ENCODE data around the gene ENO2.
"Not testable (repeated sequence)": the region's sequence is repeated elsewhere in the genome, so short reads cannot be mapped to it uniquely, and the experiment has no call there.

ENO2 gene

DNA sequence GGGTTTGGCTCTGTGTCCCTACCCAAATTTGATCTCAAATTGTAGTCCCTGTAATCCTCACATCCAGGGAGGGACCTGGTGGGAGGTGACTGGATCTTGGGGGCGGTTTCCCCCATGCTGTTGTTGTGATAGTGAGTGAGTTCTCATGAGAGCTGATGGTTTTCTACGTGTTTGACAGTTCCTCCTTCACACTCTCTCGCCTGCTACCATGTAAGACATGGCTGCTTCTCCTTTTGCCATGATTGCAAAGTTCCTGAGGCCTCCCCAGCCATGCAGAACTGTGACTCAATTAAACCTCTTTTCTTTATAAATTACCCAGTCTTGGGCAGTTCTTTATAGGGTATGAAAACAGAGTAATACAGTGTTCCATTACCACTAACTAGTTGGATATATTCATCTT is 20.1 kb upstream of the ENO2 start:
- H3K27me3 Mint-ChIP-seq: no peaks in the 10 kb centered on the region
- H3K27ac Mint-ChIP-seq: no peak overlapping the region
- peaks cover 20% of the 10 kb centered on the region for H3K4me1 Mint-ChIP-seq (ENCODE audit: low read depth)
- H3K4me3 Mint-ChIP-seq: no peak overlapping the region
- H3K36me3 Mint-ChIP-seq (ENCODE audit: low read depth): peaks cover 6% of the 10 kb centered on the region
- no peak for DNase-seq
- no peaks in the 10 kb centered on the region for H3K9me3 Mint-ChIP-seq

GRCh38 chr12:6896846-6897435 is 17.4 kb upstream of the ENO2 start:
- Mint-ChIP-seq H3K36me3 (ENCODE audit: low read depth) (no peaks in the 10 kb centered on the region), H3K4me3 (no peak overlapping the region), H3K27ac (no peak overlapping the region), H3K4me1 (ENCODE audit: low read depth) (peaks cover 19% of the 10 kb centered on the region), H3K27me3 (no peaks in the 10 kb centered on the region), H3K9me3 (no peaks in the 10 kb centered on the region)
- DNase-seq: no peak

DNA sequence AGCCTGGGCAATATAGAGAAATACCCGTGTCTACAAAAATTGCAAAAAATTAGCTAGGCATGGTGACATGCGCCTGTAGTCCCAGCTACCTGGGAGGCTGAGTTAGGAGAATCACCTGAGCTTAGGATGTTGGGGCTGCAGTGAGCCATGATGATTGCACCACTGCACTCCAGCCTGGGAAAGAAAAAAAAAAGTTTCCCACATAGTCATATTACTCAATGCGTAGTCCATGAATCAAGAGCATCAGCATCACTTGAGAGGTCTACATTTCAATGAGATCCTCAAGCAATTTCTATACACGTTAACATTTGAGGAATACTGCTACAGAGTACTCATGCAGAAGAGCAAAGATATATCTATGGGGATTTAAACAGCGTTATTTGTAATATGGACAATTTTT is 15.0 kb upstream of the ENO2 start:
- Mint-ChIP-seq H3K4me1 (ENCODE audit: low read depth) (peaks cover 14% of the 10 kb centered on the region), H3K27ac (no peak overlapping the region), H3K36me3 (ENCODE audit: low read depth) (no peaks in the 10 kb centered on the region), H3K9me3 (no peaks in the 10 kb centered on the region), H3K4me3 (no peak overlapping the region), H3K27me3 (no peaks in the 10 kb centered on the region)
- no peak for DNase-seq

GRCh38 chr12:6899837-6900519 is 14.4 kb upstream of the ENO2 start:
- Mint-ChIP-seq H3K4me3 (no peak overlapping the region), H3K27me3 (no peaks in the 10 kb centered on the region), H3K36me3 (ENCODE audit: low read depth) (no peaks in the 10 kb centered on the region), H3K27ac (no peak overlapping the region), H3K4me1 (ENCODE audit: low read depth) (peaks cover 14% of the 10 kb centered on the region), H3K9me3 (no peaks in the 10 kb centered on the region)
- DNase-seq: no peak

DNA sequence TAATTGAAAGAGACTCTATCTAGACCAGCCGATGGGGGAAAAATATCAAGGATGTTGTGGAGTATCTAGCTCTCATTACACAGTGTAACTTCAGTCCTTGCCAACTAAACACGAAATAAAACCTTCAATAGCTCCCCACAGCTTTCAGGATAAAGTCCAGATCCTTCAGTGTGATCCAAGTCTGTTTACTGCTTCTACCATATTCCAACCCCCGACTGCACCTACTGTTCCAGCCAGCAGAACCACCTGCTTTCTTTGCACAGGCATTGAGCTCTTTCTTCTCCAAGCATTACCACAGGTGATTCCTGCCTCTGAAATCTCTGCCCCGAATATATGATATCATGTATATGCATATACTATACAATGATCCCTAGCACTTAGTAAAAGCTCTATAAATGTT is 11.9 kb upstream of the ENO2 start:
- Mint-ChIP-seq H3K27ac (no peak overlapping the region), H3K36me3 (ENCODE audit: low read depth) (no peaks in the 10 kb centered on the region), H3K4me1 (ENCODE audit: low read depth) (peaks cover 14% of the 10 kb centered on the region), H3K4me3 (no peak overlapping the region), H3K9me3 (no peaks in the 10 kb centered on the region), H3K27me3 (no peaks in the 10 kb centered on the region)
- no peak for DNase-seq

- H3K4me1 Mint-ChIP-seq (ENCODE audit: low read depth): peaks cover 14% of the 10 kb centered on the region
- H3K9me3 Mint-ChIP-seq: no peaks in the 10 kb centered on the region
- H3K36me3 Mint-ChIP-seq (ENCODE audit: low read depth): no peaks in the 10 kb centered on the region
- peak overlapping the region; percentile 55 for H3K27ac Mint-ChIP-seq
- H3K4me3 Mint-ChIP-seq: no peak overlapping the region
- no peaks in the 10 kb centered on the region for H3K27me3 Mint-ChIP-seq
- DNase-seq: no peak
Observed at GRCh38 chr12:6903722-6904121, 10.7 kb upstream of the ENO2 start.

GRCh38 chr12:6904280-6905276 is 9.8 kb upstream of the ENO2 start, which contains the start of gene LRRC23:
LRRC23 (plus strand) TSS chr12:6904822; CDS start chr12:6905634, 812 bp downstream.
- H3K4me1 Mint-ChIP-seq (ENCODE audit: low read depth): peaks cover 11% of the 10 kb centered on the region
- no peaks in the 10 kb centered on the region for H3K9me3 Mint-ChIP-seq
- DNase-seq: peak; percentile 97
- H3K27me3 Mint-ChIP-seq: no peaks in the 10 kb centered on the region
- no peaks in the 10 kb centered on the region for H3K36me3 Mint-ChIP-seq (ENCODE audit: low read depth)
- H3K27ac Mint-ChIP-seq: peak within 1 kb of the TSS; percentile 55
- no peak within 1 kb of the TSS for H3K4me3 Mint-ChIP-seq

- Mint-ChIP-seq H3K36me3 (ENCODE audit: low read depth) (no peaks in the 10 kb centered on the region), H3K27ac (no peak overlapping the region), H3K9me3 (no peaks in the 10 kb centered on the region), H3K27me3 (no peaks in the 10 kb centered on the region), H3K4me3 (no peak overlapping the region), H3K4me1 (ENCODE audit: low read depth) (peaks cover 3% of the 10 kb centered on the region)
- no peak for DNase-seq
Observed at GRCh38 chr12:6905414-6906040, 8.9 kb upstream of the ENO2 start.

DNA sequence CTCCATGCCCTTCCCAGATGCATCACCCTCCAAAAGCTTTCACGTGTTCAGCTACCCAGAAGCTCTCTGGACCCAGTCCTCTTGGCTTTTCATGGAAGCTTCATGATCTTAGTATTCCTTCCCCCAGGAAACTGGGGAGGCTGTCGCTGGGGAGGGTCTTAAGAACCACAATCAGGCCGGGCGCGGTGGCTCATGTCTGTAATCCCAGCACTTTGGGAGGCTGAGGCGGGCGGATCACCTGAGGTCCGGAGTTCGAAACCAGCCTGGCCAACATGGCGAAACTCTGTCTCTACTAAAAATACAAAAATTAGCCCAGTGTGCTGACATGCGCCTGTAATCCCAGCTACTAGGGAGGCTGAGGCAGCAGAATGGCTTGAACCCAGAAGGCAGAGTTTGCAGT is 6.2 kb upstream of the ENO2 start:
- not testable (repeated sequence) for DNase-seq; H3K27me3 Mint-ChIP-seq; H3K36me3 Mint-ChIP-seq (ENCODE audit: low read depth); H3K9me3 Mint-ChIP-seq; H3K4me3 Mint-ChIP-seq; H3K4me1 Mint-ChIP-seq (ENCODE audit: low read depth); H3K27ac Mint-ChIP-seq

DNA sequence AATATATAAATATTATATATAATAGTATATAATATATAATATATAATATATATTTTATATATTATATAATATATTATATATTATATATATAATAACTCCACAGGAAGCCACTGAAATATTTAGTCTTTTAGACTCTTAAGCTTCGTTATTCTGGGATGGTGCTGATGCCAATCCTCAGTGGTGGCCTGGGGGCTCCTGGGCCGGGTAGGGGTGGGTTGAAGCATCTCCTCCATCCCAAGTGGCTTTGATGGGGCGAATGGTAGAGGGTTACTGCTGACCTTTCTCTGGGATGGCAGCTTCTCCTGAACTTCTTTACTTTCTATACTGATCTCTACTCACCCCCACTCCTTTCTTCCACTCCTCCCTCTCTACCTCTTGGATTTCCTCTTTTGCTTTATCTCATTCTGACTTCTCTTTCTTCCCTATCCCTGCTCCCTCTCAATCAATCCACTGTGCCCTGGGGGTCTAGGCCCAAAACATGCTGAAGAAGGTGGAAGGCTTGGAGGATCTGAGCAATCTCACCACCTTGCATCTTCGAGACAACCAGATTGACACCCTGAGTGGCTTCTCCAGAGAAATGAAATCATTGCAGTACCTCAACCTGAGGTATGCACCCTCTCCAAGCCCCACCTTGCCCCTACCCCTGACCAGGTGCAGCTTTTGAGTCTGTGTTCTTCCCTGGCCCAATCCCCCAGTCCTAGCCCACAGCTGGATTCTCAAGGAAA is 4.8 kb upstream of the ENO2 start:
- DNase-seq: no peak
- Mint-ChIP-seq H3K4me1 (ENCODE audit: low read depth) (peaks cover 13% of the 10 kb centered on the region), H3K27me3 (no peaks in the 10 kb centered on the region), H3K4me3 (no peak overlapping the region), H3K36me3 (ENCODE audit: low read depth) (peaks cover 3% of the 10 kb centered on the region), H3K27ac (no peak overlapping the region), H3K9me3 (no peaks in the 10 kb centered on the region)

DNA sequence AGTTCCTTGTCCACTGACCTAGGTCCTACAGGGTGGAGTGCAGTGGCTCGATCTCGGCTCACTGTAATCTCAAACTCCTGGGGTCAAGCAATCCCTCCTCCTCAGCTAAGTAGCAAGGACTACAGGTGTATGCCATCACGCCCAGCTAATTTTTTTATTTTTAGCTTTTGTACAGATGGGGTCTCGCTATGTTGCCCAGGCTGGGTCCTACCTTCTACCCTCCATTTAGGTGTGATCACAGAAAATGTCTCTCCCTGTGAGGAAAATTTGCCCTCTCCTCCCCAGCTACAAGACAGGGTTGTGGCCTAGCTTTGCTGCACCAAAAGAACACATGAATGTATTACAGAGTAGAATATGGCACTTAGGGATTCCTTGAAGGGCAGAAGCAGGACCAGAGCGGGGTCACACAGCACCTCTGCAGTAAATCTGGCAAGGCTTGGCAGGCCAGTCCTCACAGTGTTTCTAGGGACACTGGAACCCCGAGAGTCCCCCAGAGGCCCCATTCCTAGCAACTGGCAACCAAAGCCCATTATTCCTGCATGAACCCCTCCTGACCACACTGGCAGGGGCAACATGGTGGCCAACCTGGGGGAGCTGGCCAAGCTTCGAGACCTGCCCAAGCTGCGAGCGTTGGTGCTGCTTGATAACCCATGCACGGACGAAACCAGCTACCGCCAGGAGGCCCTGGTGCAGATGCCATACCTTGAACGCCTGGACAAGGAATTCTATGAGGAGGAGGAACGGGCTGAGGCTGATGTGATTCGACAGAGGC is 2.0 kb upstream of the ENO2 start:
- Mint-ChIP-seq H3K9me3 (no peaks in the 10 kb centered on the region), H3K27ac (peak overlapping the region; percentile 87), H3K4me1 (ENCODE audit: low read depth) (peaks cover 36% of the 10 kb centered on the region), H3K36me3 (ENCODE audit: low read depth) (peaks cover 30% of the 10 kb centered on the region), H3K27me3 (no peaks in the 10 kb centered on the region), H3K4me3 (no peak overlapping the region)
- DNase-seq: no peak

- Mint-ChIP-seq H3K9me3 (no peaks in the 10 kb centered on the region), H3K4me3 (peak overlapping the region; percentile 97), H3K4me1 (ENCODE audit: low read depth) (peaks cover 42% of the 10 kb centered on the region), H3K27me3 (no peaks in the 10 kb centered on the region), H3K27ac (peak overlapping the region; percentile 90), H3K36me3 (ENCODE audit: low read depth) (peaks cover 52% of the 10 kb centered on the region)
- DNase-seq: no peak
Observed at GRCh38 chr12:6914947-6915788, 788 bp downstream of the ENO2 start.
